HTERT RPE-1 (cell line): ENCODE data around the gene GRPR.

Experiments
- in situ Hi-C: fragments of 300-500 bp; cut with MboI; formaldehyde crosslinking; loops from 4 replicates; pipeline ENCODE4 v1.14.3; 2020; ENCODE audit warnings: low sequenced_read_pairs

The GRPR gene

GRCh38 chrX:16123222-16123786 is at the start of gene GRPR:
GRPR (plus strand) TSS chrX:16123565; CDS start chrX:16123954, 389 bp downstream.
- in situ Hi-C loops = no loop called here

GRCh38 chrX:16075087-16075486 is 48.3 kb upstream of the GRPR start:
- in situ Hi-C loops = no loop called here

- in situ Hi-C loops = no loop called here
Observed at GRCh38 chrX:16076834-16077233, 46.5 kb upstream of the GRPR start.

GRCh38 chrX:16077811-16078210 is 45.6 kb upstream of the GRPR start:
- in situ Hi-C loops = no loop called here

GRCh38 chrX:16081357-16081756 is 42.0 kb upstream of the GRPR start:
- in situ Hi-C loops = no loop called here

GRCh38 chrX:16082470-16083085 is 40.8 kb upstream of the GRPR start:
- in situ Hi-C loops = no loop called here

- in situ Hi-C loops = no loop called here
Observed at GRCh38 chrX:16087076-16087475, 36.3 kb upstream of the GRPR start.

- in situ Hi-C loops = no loop called here
Observed at GRCh38 chrX:16089086-16089485, 34.3 kb upstream of the GRPR start.

GRCh38 chrX:16096141-16096540 is 27.2 kb upstream of the GRPR start:
- in situ Hi-C loops = no loop called here

- in situ Hi-C loops = no loop called here
Observed at GRCh38 chrX:16100673-16101072, 22.7 kb upstream of the GRPR start.

GRCh38 chrX:16101581-16101980 is 21.8 kb upstream of the GRPR start:
- in situ Hi-C loops = no loop called here

GRCh38 chrX:16103625-16104024 is 19.7 kb upstream of the GRPR start:
- in situ Hi-C loops = no loop called here

GRCh38 chrX:16112428-16112827 is 10.9 kb upstream of the GRPR start:
- in situ Hi-C loops = no loop called here

- in situ Hi-C loops = no loop called here
Observed at GRCh38 chrX:16113978-16114565, 9.3 kb upstream of the GRPR start.

GRCh38 chrX:16114611-16115010 is 8.8 kb upstream of the GRPR start:
- in situ Hi-C loops = no loop called here

- in situ Hi-C loops = no loop called here
Observed at GRCh38 chrX:16119353-16120220, 3.8 kb upstream of the GRPR start.

- in situ Hi-C loops = no loop called here
Observed at GRCh38 chrX:16120431-16120830, 2.9 kb upstream of the GRPR start.

- in situ Hi-C loops = no loop called here
Observed at GRCh38 chrX:16124201-16124600, 836 bp downstream of the GRPR start.

- in situ Hi-C loops = no loop called here
Observed at GRCh38 chrX:16125520-16126149, 2.3 kb downstream of the GRPR start.

GRCh38 chrX:16130707-16131106 is 7.3 kb downstream of the GRPR start:
- in situ Hi-C loops = no loop called here

- in situ Hi-C loops = no loop called here
Observed at GRCh38 chrX:16134936-16135335, 11.6 kb downstream of the GRPR start.
